ENCODE measurements around the gene ARSG. TPM values are rescaled to one million over a fixed set of nuclear protein-coding genes. Genes with fewer than 3 reads are reported as not detected.

The ARSG gene
- total and polyA plus RNA-seq, 9 of the 15 experiments (the other 6 are each of a cell fraction or from before 2014, with no cell fraction given): 1.0 to 5.6 (median 1.8) TPM

DNA sequence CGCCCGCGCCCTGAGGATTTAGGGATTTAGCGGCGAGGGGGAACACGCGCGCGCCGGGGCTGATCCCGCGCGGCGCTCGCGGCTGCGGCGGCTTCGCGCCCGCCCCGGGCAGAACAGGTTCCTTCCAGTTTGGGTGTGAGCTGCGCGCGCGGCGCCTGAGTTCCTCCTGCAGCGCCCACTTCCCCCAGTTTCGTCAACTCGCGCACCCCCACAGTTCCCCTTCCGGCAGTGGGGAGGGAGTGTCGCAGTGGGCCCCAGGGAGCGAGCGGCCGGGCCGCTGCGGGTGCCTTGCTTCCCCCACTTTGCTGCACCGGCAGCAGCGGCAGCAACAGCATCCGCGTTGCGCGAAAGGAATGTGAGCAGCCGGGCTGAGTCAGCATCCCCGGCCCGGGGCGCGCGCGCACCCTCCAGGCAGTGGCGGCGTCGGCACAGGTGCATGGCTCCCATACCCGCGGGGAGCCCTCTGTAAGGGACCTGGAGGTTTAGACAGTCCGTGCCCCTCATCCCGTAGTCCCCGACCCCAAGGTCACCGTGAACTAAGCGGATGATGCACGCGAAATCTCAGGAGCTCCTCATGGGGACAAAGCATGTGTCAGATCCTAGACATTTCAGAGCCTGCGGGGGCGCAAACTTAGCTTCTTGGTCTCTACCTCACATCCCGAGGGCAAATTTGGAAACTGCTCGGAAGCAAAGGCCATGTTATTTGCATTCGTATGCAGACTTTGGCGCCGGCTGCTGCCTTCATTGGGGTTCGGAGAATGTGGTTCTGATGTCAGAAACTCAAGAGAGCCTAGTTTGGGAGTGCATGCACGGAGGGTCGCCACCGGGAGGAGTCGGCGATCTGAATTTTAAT lies 767 bp downstream of the ARSG start (continued):
- TF ChIP-seq ZNF79 (CRISPR knock-in tag; IDR thresholded peaks at IDR 0.05; ENCODE audit: low read depth) (no peak), ARID2 (IDR thresholded peaks at IDR 0.05) (no peak), RAD21 (CRISPR knock-in tag; conservative IDR thresholded peaks at IDR 0.05 in 1 of 2, IDR thresholded peaks at IDR 0.05 in 1 of 2) (peak in 1 of 2 experiments; percentile 23; a peak in 1 of 4 replicates), EGR1 (conservative IDR thresholded peaks at IDR 0.05) (peak; percentile 55), SMAD4 (CRISPR knock-in tag; conservative IDR thresholded peaks at IDR 0.05) (no peak), CBFA2T2 (conservative IDR thresholded peaks at IDR 0.05) (no peak), NEUROD1 (IDR thresholded peaks at IDR 0.05; ENCODE audit: borderline replicate concordance, low read depth, low read length, partially characterized antibody) (no peak), BDP1 (IDR thresholded peaks at IDR 0.05; ENCODE audit: insufficient read depth, insufficient read length) (no peak), GATA2 (CRISPR knock-in tag; IDR thresholded peaks at IDR 0.05) (no peak), ZNF232 (CRISPR knock-in tag; IDR thresholded peaks at IDR 0.05) (no peak), NCOA6 (IDR thresholded peaks at IDR 0.05) (no peak), L3MBTL2 (IDR thresholded peaks at IDR 0.05) (peak; percentile 88), RHOXF2B (CRISPR knock-in tag; conservative IDR thresholded peaks at IDR 0.05) (no peak), POU5F1 (IDR thresholded peaks at IDR 0.05; ENCODE audit: borderline replicate concordance, low read depth, low read length, partially characterized antibody) (no peak), ZNF76 (CRISPR knock-in tag; IDR thresholded peaks at IDR 0.05; ENCODE audit: borderline replicate concordance) (no peak)
- TF ChIP-seq, protein P1, sequence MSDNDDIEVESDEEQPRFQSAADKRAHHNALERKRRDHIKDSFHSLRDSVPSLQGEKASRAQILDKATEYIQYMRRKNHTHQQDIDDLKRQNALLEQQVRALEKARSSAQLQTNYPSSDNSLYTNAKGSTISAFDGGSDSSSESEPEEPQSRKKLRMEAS (CRISPR knock-in tag; IDR thresholded peaks at IDR 0.05): no peak
- TF ChIP-seq, protein P2, sequence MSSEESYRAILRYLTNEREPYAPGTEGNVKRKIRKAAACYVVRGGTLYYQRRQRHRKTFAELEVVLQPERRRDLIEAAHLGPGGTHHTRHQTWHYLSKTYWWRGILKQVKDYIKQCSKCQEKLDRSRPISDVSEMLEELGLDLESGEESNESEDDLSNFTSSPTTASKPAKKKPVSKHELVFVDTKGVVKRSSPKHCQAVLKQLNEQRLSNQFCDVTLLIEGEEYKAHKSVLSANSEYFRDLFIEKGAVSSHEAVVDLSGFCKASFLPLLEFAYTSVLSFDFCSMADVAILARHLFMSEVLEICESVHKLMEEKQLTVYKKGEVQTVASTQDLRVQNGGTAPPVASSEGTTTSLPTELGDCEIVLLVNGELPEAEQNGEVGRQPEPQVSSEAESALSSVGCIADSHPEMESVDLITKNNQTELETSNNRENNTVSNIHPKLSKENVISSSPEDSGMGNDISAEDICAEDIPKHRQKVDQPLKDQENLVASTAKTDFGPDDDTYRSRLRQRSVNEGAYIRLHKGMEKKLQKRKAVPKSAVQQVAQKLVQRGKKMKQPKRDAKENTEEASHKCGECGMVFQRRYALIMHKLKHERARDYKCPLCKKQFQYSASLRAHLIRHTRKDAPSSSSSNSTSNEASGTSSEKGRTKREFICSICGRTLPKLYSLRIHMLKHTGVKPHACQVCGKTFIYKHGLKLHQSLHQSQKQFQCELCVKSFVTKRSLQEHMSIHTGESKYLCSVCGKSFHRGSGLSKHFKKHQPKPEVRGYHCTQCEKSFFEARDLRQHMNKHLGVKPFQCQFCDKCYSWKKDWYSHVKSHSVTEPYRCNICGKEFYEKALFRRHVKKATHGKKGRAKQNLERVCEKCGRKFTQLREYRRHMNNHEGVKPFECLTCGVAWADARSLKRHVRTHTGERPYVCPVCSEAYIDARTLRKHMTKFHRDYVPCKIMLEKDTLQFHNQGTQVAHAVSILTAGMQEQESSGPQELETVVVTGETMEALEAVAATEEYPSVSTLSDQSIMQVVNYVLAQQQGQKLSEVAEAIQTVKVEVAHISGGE (CRISPR knock-in tag; IDR thresholded peaks at IDR 0.05): peak in 2 of 3 experiments; percentile 3 to 63; a peak in 1 of 6 replicates
- TF ChIP-seq, protein P3, sequence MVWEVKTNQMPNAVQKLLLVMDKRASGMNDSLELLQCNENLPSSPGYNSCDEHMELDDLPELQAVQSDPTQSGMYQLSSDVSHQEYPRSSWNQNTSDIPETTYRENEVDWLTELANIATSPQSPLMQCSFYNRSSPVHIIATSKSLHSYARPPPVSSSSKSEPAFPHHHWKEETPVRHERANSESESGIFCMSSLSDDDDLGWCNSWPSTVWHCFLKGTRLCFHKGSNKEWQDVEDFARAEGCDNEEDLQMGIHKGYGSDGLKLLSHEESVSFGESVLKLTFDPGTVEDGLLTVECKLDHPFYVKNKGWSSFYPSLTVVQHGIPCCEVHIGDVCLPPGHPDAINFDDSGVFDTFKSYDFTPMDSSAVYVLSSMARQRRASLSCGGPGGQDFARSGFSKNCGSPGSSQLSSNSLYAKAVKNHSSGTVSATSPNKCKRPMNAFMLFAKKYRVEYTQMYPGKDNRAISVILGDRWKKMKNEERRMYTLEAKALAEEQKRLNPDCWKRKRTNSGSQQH (CRISPR knock-in tag; IDR thresholded peaks at IDR 0.05): no peak
- TF ChIP-seq, protein P4, sequence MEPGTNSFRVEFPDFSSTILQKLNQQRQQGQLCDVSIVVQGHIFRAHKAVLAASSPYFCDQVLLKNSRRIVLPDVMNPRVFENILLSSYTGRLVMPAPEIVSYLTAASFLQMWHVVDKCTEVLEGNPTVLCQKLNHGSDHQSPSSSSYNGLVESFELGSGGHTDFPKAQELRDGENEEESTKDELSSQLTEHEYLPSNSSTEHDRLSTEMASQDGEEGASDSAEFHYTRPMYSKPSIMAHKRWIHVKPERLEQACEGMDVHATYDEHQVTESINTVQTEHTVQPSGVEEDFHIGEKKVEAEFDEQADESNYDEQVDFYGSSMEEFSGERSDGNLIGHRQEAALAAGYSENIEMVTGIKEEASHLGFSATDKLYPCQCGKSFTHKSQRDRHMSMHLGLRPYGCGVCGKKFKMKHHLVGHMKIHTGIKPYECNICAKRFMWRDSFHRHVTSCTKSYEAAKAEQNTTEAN (CRISPR knock-in tag; IDR thresholded peaks at IDR 0.05): no peak
- TF ChIP-seq, protein P5, sequence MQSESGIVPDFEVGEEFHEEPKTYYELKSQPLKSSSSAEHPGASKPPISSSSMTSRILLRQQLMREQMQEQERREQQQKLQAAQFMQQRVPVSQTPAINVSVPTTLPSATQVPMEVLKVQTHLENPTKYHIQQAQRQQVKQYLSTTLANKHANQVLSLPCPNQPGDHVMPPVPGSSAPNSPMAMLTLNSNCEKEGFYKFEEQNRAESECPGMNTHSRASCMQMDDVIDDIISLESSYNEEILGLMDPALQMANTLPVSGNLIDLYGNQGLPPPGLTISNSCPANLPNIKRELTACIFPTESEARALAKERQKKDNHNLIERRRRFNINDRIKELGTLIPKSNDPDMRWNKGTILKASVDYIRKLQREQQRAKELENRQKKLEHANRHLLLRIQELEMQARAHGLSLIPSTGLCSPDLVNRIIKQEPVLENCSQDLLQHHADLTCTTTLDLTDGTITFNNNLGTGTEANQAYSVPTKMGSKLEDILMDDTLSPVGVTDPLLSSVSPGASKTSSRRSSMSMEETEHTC (IDR thresholded peaks at IDR 0.05): no peak
